ENCODE data around the gene OIP5. TPM values are rescaled to one million over a fixed set of nuclear protein-coding genes. Genes with fewer than 3 reads are reported as not detected.
"Not testable (repeated sequence)": the region's sequence is repeated elsewhere in the genome, so short reads cannot be mapped to it uniquely, and the experiment has no call there.

OIP5 gene
- total RNA-seq, 4 donors from 2014 or later = 1.4 to 5.5 (median 2.2) TPM; not detected in 1

DNA sequence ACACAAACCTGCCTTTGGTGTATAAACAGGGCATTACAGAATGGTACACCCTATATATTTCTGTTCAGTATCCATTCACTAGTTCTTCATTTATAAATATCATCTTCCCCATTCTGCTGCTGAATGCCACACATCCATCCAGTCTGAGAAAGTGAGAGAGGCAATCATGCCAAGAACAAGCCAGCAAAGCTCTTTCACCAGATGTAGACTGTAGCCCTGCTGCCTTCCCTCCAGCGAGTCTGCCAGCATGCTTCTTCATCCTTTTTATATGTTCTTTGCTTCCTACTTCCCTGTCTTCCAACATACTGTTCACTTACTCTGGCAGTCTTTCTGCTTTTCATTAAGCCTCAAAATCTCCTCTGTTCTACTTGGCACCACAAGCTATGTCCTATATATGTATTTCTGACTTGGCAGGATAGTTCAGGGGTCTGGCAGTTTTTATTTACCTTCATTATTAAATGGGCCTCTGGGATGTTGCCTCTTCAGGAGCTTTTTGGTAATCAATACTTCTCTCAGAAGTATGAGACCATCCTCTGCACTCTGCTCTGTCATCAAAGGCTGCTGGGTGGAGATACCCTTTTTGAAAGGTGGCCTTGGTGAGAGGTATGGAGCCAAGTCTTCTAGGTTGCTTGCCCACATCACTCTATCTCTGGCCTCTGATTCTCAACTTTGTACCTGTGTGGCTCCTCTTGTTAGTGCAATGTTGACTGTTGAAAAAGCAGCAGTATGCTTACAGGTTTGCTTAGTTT, 52.7 kb downstream of the OIP5 start:
- peaks cover 38% of the 10 kb centered on the region for H3K36me3 ChIP-seq
- WGBS = 69% methylated on average over 1 of the region's 1 CpG

GRCh38 chr15:41278319-41278718, 54.1 kb downstream of the OIP5 start:
- Histone ChIP-seq H3K27ac (no peak overlapping the region), H3K4me1 (peaks cover 5% of the 10 kb centered on the region), H3K36me3 (peaks cover 51% of the 10 kb centered on the region), H3K9me3 (no peaks in the 10 kb centered on the region), H3K27me3 (no peaks in the 10 kb centered on the region), H3K4me3 (no peak overlapping the region)
- 95% methylated on average over 3 of the region's 3 CpGs for WGBS
- no peak for TF ChIP-seq POLR2A (IDR thresholded peaks at IDR 0.05)
- no peak for TF ChIP-seq CTCF (IDR thresholded peaks at IDR 0.05)
- TF ChIP-seq POLR2AphosphoS5 (IDR thresholded peaks at IDR 0.05) = no peak
- no peak for TF ChIP-seq EP300 (IDR thresholded peaks at IDR 0.05)
- no peak for DNase-seq (ENCODE audit: low spot score in 2 of 2)

More for the DNA sequence above, 52.7 kb downstream of the OIP5 start:
- H3K4me3 ChIP-seq = no peak overlapping the region
- H3K9me3 ChIP-seq = no peaks in the 10 kb centered on the region
- no peak for TF ChIP-seq POLR2A (IDR thresholded peaks at IDR 0.05)
- peaks cover 6% of the 10 kb centered on the region for H3K4me1 ChIP-seq
- no peak overlapping the region for H3K27ac ChIP-seq
- no peaks in the 10 kb centered on the region for H3K27me3 ChIP-seq
- DNase-seq (ENCODE audit: low spot score in 2 of 2) = no peak

GRCh38 chr15:41276831-41277230, 55.6 kb downstream of the OIP5 start:
- Histone ChIP-seq H3K9me3 (no peaks in the 10 kb centered on the region), H3K4me3 (no peak overlapping the region), H3K27ac (no peak overlapping the region), H3K27me3 (no peaks in the 10 kb centered on the region), H3K36me3 (peaks cover 66% of the 10 kb centered on the region), H3K4me1 (no peaks in the 10 kb centered on the region)
- no peak for DNase-seq (ENCODE audit: low spot score in 2 of 2)
- TF ChIP-seq POLR2A (IDR thresholded peaks at IDR 0.05) (no peak), CTCF (IDR thresholded peaks at IDR 0.05) (no peak)

GRCh38 chr15:41269887-41270286, 62.5 kb downstream of the OIP5 start:
- Histone ChIP-seq H3K27me3 (no peaks in the 10 kb centered on the region), H3K36me3 (peaks cover 66% of the 10 kb centered on the region), H3K27ac (no peak overlapping the region), H3K9me3 (no peaks in the 10 kb centered on the region), H3K4me1 (no peaks in the 10 kb centered on the region), H3K4me3 (no peak overlapping the region)
- 95% methylated on average over 2 of the region's 2 CpGs for WGBS
- TF ChIP-seq EP300 (IDR thresholded peaks at IDR 0.05) = no peak
- no peak for TF ChIP-seq POLR2A (IDR thresholded peaks at IDR 0.05)
- no peak for DNase-seq (ENCODE audit: low spot score in 2 of 2)

DNA sequence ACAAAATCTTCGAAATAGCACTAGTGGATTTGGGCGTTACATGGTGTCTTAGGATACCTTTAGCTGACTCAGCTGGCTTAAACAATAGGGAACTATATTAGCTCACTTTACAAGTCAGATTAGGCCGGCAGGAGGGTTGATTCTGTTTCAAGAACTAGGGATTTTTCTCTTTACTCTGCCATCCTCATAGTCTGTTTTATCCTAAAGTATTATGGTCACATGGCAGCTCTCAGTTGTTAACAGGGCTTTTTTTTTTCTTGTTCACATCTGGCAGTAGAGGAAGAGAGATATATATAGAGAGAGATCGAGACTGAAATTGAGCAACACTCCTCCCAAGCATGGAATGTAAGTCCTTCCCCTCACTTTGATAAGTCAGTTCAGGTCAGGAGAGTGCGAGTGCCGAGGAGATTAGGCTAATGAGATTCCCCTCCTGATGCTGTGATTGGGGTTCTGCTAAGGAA, 68.5 kb downstream of the OIP5 start:
- WGBS = 41% methylated on average over 6 of the region's 6 CpGs
- H3K27me3 ChIP-seq = no peaks in the 10 kb centered on the region
- no peak overlapping the region for H3K4me3 ChIP-seq
- DNase-seq (ENCODE audit: low spot score in 2 of 2) = no peak
- peaks cover 44% of the 10 kb centered on the region for H3K36me3 ChIP-seq
- H3K4me1 ChIP-seq = no peaks in the 10 kb centered on the region
- no peak for TF ChIP-seq EP300 (IDR thresholded peaks at IDR 0.05)
- TF ChIP-seq CTCF (IDR thresholded peaks at IDR 0.05) = no peak
- TF ChIP-seq POLR2AphosphoS5 (IDR thresholded peaks at IDR 0.05) = no peak
- no peak for TF ChIP-seq POLR2A (IDR thresholded peaks at IDR 0.05)
- no peaks in the 10 kb centered on the region for H3K9me3 ChIP-seq
- H3K27ac ChIP-seq = no peak overlapping the region

DNA sequence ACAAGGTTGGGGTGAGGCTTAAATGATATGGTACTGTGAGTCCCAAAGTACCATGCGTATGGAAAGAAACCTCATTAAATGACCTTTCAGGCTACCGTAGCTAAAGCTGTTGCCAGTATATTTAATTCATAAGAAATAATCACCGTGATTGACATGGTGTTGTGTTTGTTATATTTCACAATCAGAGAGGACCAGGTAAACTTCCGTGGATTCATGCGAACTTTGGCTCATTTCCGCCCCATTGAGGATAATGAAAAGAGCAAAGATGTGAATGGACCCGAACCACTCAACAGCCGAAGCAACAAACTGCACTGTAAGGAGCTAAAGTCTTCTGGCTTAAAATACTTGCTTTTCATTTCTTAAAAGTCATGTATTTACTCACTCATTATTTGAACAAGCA, 69.8 kb downstream of the OIP5 start:
- Histone ChIP-seq H3K36me3 (peaks cover 50% of the 10 kb centered on the region), H3K4me3 (no peak overlapping the region), H3K9me3 (no peaks in the 10 kb centered on the region), H3K27me3 (no peaks in the 10 kb centered on the region), H3K4me1 (no peaks in the 10 kb centered on the region), H3K27ac (no peak overlapping the region)
- 94% methylated on average over 8 of the region's 8 CpGs for WGBS
- TF ChIP-seq CTCF (IDR thresholded peaks at IDR 0.05) (no peak), EP300 (IDR thresholded peaks at IDR 0.05) (no peak), POLR2A (IDR thresholded peaks at IDR 0.05) (no peak), POLR2AphosphoS5 (IDR thresholded peaks at IDR 0.05) (no peak)
- no peak for DNase-seq (ENCODE audit: low spot score in 2 of 2)

GRCh38 chr15:41260924-41261323, 71.5 kb downstream of the OIP5 start:
- WGBS = 96% methylated on average over 7 of the region's 7 CpGs
- H3K4me3 ChIP-seq; H3K27me3 ChIP-seq; H3K27ac ChIP-seq; H3K4me1 ChIP-seq; DNase-seq (ENCODE audit: low spot score in 2 of 2); H3K9me3 ChIP-seq: not testable (repeated sequence)
- peaks cover 53% of the 10 kb centered on the region for H3K36me3 ChIP-seq

Data from suprapubic skin (tissue), 4 donors.